Neural cell (in vitro differentiated cells): ENCODE results near the gene MAP3K13. TPM values are rescaled to one million over a fixed set of nuclear protein-coding genes. Genes with fewer than 3 reads are reported as not detected.

Experiments
- H2AFZ ChIP-seq: fragments of 200-600, 300-800 bp; sonication (generic), shearing (Covaris generic); 2 replicates; pipeline ENCODE4 v1.6.0; 2014; ENCODE audit warnings: low read depth, mild to moderate bottlenecking, antibody characterized with exemption, low read length, moderate library complexity
- H3F3A ChIP-seq: fragments of 200-600 bp; shearing (Covaris generic); 2 replicates; pipeline ENCODE4 v1.6.1; 2016; ENCODE audit warnings: mild to moderate bottlenecking, moderate library complexity, mixed read lengths, antibody characterized with exemption, low read length; ENCODE audit not compliant: insufficient read depth, poor library complexity, severe bottlenecking
- H3K27ac ChIP-seq: fragments of 200-600, 300-800 bp; sonication (generic), shearing (Covaris generic); 2 replicates; pipeline ENCODE4 v1.5.1; 2014; ENCODE audit warnings: mild to moderate bottlenecking, low read length, moderate library complexity
- H3K27me3 ChIP-seq: fragments of 300-800, 200-600 bp; sonication (generic), shearing (Covaris generic); 2 replicates; pipeline ENCODE4 v1.6.0; 2014; ENCODE audit warnings: mild to moderate bottlenecking, low read depth, low read length, moderate library complexity; ENCODE audit not compliant: insufficient read depth
- H3K36me3 ChIP-seq: fragments of 300-800, 200-600 bp; sonication (generic), shearing (Covaris generic); 2 replicates; pipeline ENCODE4 v1.5.1; 2014; ENCODE audit warnings: mild to moderate bottlenecking, antibody characterized with exemption, low read length, moderate library complexity; ENCODE audit not compliant: insufficient read depth
- H3K4me2 ChIP-seq: fragments of 300-800, 200-600 bp; sonication (generic), shearing (Covaris generic); 2 replicates; pipeline ENCODE4 v1.6.0; 2014; ENCODE audit warnings: mild to moderate bottlenecking, low read length
- H3K4me3 ChIP-seq: fragments of 300-800, 200-600 bp; sonication (generic), shearing (Covaris generic); 2 replicates; pipeline ENCODE4 v1.5.1; 2014; ENCODE audit warnings: mild to moderate bottlenecking, low read length, moderate library complexity
- H3K79me2 ChIP-seq: fragments of 200-600 bp; shearing (Covaris generic); replicated peaks from 2 replicates; pipeline ENCODE4 v1.6.0; 2014; ENCODE audit warnings: mild to moderate bottlenecking, low read length, moderate library complexity; ENCODE audit not compliant: insufficient read depth
- H3K9ac ChIP-seq: fragments of 300-800, 200-600 bp; sonication (generic), shearing (Covaris generic); 2 replicates; pipeline ENCODE4 v1.6.1; 2016; ENCODE audit warnings: mild to moderate bottlenecking, low read length, mixed read lengths
- H3K9me2 ChIP-seq: fragments of 200-600 bp; shearing (Covaris generic); 2 replicates; pipeline ENCODE4 v1.6.1; 2016; ENCODE audit warnings: mild to moderate bottlenecking, low read length, mixed read lengths; ENCODE audit not compliant: insufficient read depth
- H3K9me3 ChIP-seq: fragments of 200-600, 300-800 bp; sonication (generic), shearing (Covaris generic); 2 replicates; pipeline ENCODE4 v1.6.1; 2016; ENCODE audit warnings: mild to moderate bottlenecking, mixed run types, low read length, moderate library complexity, mixed read lengths
- H4K20me1 ChIP-seq: fragments of 200-600 bp; shearing (Covaris generic); 2 replicates; pipeline ENCODE4 v1.6.1; 2016; ENCODE audit warnings: mild to moderate bottlenecking, mixed run types; ENCODE audit not compliant: insufficient read depth
- CTCF ChIP-seq: fragments of 450-650 bp; IDR thresholded peaks from 2 replicates; pipeline ENCODE4 v1.5.1; 2014; ENCODE audit warnings: antibody characterized with exemption, mild to moderate bottlenecking, moderate library complexity; ENCODE audit not compliant: poor library complexity, severe bottlenecking
- EP300 ChIP-seq: fragments of 450-650 bp; conservative IDR thresholded peaks from 2 replicates; pipeline ENCODE4 v1.6.1; 2014; ENCODE audit warnings: antibody characterized with exemption, mild to moderate bottlenecking, moderate library complexity; ENCODE audit not compliant: poor library complexity, severe bottlenecking
- EZH2 ChIP-seq: fragments of 200-600, 300-800 bp; shearing (Covaris generic), sonication (generic); IDR thresholded peaks from 2 replicates; pipeline ENCODE4 v1.6.1; 2014; ENCODE audit warnings: antibody characterized with exemption, low read length, borderline replicate concordance, mild to moderate bottlenecking; ENCODE audit not compliant: insufficient read depth, poor library complexity, severe bottlenecking
- MXI1 ChIP-seq: fragments of 450-650 bp; conservative IDR thresholded peaks from 2 replicates; pipeline ENCODE4 v1.6.1; 2014; ENCODE audit warnings: antibody characterized with exemption, mild to moderate bottlenecking; ENCODE audit not compliant: poor library complexity, severe bottlenecking
- POLR2AphosphoS5 ChIP-seq: IDR thresholded peaks from 2 replicates; pipeline ENCODE4 v1.6.1; 2012
- RAD21 ChIP-seq: fragments of 450-650 bp; conservative IDR thresholded peaks from 2 replicates; pipeline ENCODE4 v1.6.1; 2014; ENCODE audit warnings: antibody characterized with exemption, mild to moderate bottlenecking, moderate library complexity
- REST ChIP-seq: IDR thresholded peaks from 2 replicates; pipeline ENCODE4 v1.6.1; 2012; ENCODE audit warnings: borderline replicate concordance
- SMC3 ChIP-seq: fragments of 450-650 bp; conservative IDR thresholded peaks from 2 replicates; pipeline ENCODE4 v1.6.1; 2014; ENCODE audit warnings: antibody characterized with exemption, mild to moderate bottlenecking, moderate library complexity; ENCODE audit not compliant: poor library complexity
- TAF1 ChIP-seq: IDR thresholded peaks from 2 replicates; pipeline ENCODE4 v1.6.1; 2012; ENCODE audit warnings: low read depth
- polyA plus RNA-seq: library from polyadenylated mRNA; depleted of rRNA; stranded (reverse); fragments of >200 nt; gene quantifications from 2 replicates; pipeline ENCODE4 v1.2.3, GENCODE V29; 2014

Gene MAP3K13
- polyA plus RNA-seq, 1 donor from 2014 or later: 33.8 TPM

- Histone ChIP-seq H4K20me1 (no peaks in the 10 kb centered on the region), H3K79me2 (no peaks in the 10 kb centered on the region), H3K36me3 (no peaks in the 10 kb centered on the region), H3K27ac (no peak overlapping the region), H2AFZ (no peak overlapping the region), H3K9me3 (no peaks in the 10 kb centered on the region), H3K9me2 (no peaks in the 10 kb centered on the region), H3F3A (no peaks in the 10 kb centered on the region), H3K9ac (no peak overlapping the region), H3K4me2 (no peak overlapping the region), H3K27me3 (no peaks in the 10 kb centered on the region), H3K4me3 (no peak overlapping the region)
- no peak for TF ChIP-seq EP300
- no peak for TF ChIP-seq CTCF
- TF ChIP-seq EZH2: no peak
- no peak for TF ChIP-seq REST
- TF ChIP-seq TAF1: no peak
- no peak for TF ChIP-seq MXI1
- no peak for TF ChIP-seq SMC3
- TF ChIP-seq RAD21: no peak
Observed at GRCh38 chr3:185479373-185479945, 116.5 kb downstream of the MAP3K13 start.

- no peaks in the 10 kb centered on the region for H4K20me1 ChIP-seq
- H3K4me2 ChIP-seq: no peak overlapping the region
- H3F3A ChIP-seq: no peaks in the 10 kb centered on the region
- no peaks in the 10 kb centered on the region for H3K9me2 ChIP-seq
- H3K9me3 ChIP-seq: no peaks in the 10 kb centered on the region
- H3K4me3 ChIP-seq: no peak overlapping the region
- no peak for TF ChIP-seq POLR2AphosphoS5
- TF ChIP-seq EP300: no peak
- TF ChIP-seq MXI1: no peak
- TF ChIP-seq TAF1: no peak
- no peak for TF ChIP-seq REST
- TF ChIP-seq SMC3: no peak
- no peak for TF ChIP-seq RAD21
- no peak for TF ChIP-seq CTCF
- TF ChIP-seq EZH2: no peak
- H3K9ac ChIP-seq: no peak overlapping the region
- H3K79me2 ChIP-seq: no peaks in the 10 kb centered on the region
- no peak overlapping the region for H3K27ac ChIP-seq
- no peaks in the 10 kb centered on the region for H3K27me3 ChIP-seq
- H3K36me3 ChIP-seq: no peaks in the 10 kb centered on the region
- H2AFZ ChIP-seq: no peak overlapping the region
Observed at GRCh38 chr3:185484296-185484695, 121.4 kb downstream of the MAP3K13 start.
